NCI-H146 treated with DMSO at 0.1 percent for 48 hours (cell line): ENCODE data around the gene NADK.
"Not testable (repeated sequence)": the region's sequence is repeated elsewhere in the genome, so short reads cannot be mapped to it uniquely, and the experiment has no call there.

Experiments used
- DNase-seq: peaks from one replicate; lab custom pipeline; 2025; ENCODE audit not compliant: unreplicated experiment; lab: John Stamatoyannopoulos, UW

Gene NADK

GRCh38 chr1:1707241-1707640, 71.0 kb downstream of the NADK start:
- not testable (repeated sequence) for DNase-seq

GRCh38 chr1:1705623-1706022, 72.6 kb downstream of the NADK start:
- not testable (repeated sequence) for DNase-seq

GRCh38 chr1:1704284-1704957, 73.8 kb downstream of the NADK start:
- DNase-seq: not testable (repeated sequence)

GRCh38 chr1:1703796-1704195, 74.5 kb downstream of the NADK start:
- no peak for DNase-seq

- DNase-seq: not testable (repeated sequence)
These were observed 75.8 kb downstream of the NADK start for GRCh38 chr1:1702506-1702905.
